Stimulated activated naive CD4-positive, alpha-beta T cell treated with Interleukin-2 at 50 U/mL for 16 hours (primary cell): ENCODE data around the gene PSMG4.

Source experiments
- DNase-seq: peaks from one replicate; lab custom pipeline; 2025; lab: John Stamatoyannopoulos, UW

The PSMG4 gene

GRCh38 chr6:3276174-3277167 lies 17.7 kb downstream of the PSMG4 start:
- no peak for DNase-seq

- DNase-seq = no peak
Observed at GRCh38 chr6:3277251-3277650, 18.5 kb downstream of the PSMG4 start.

GRCh38 chr6:3277851-3278416 lies 19.2 kb downstream of the PSMG4 start:
- DNase-seq = no peak

- no peak for DNase-seq
Observed at GRCh38 chr6:3278691-3279090, 19.9 kb downstream of the PSMG4 start.

DNA sequence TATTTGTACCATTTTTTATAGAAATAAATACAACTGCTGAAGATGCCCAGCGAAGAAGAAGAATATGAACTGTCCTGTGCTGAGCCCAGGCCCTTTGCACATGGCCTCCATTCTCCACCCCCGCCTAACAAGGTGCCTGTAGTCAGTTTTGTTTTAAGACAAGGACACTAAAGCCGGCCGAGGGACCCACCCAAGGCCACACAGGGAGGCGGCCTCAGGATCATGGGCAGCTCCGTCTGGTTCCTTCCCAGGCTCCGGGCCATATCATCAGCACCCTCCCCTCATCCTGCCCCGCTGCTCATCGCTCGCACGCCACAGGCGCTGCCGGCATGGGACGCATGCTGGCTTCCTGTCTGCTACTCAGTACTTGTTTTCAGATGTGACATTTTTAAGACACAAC lies 21.3 kb downstream of the PSMG4 start:
- DNase-seq = no peak

GRCh38 chr6:3280866-3281465 lies 22.2 kb downstream of the PSMG4 start:
- DNase-seq = no peak

GRCh38 chr6:3281631-3282475 lies 23.1 kb downstream of the PSMG4 start:
- no peak for DNase-seq

DNA sequence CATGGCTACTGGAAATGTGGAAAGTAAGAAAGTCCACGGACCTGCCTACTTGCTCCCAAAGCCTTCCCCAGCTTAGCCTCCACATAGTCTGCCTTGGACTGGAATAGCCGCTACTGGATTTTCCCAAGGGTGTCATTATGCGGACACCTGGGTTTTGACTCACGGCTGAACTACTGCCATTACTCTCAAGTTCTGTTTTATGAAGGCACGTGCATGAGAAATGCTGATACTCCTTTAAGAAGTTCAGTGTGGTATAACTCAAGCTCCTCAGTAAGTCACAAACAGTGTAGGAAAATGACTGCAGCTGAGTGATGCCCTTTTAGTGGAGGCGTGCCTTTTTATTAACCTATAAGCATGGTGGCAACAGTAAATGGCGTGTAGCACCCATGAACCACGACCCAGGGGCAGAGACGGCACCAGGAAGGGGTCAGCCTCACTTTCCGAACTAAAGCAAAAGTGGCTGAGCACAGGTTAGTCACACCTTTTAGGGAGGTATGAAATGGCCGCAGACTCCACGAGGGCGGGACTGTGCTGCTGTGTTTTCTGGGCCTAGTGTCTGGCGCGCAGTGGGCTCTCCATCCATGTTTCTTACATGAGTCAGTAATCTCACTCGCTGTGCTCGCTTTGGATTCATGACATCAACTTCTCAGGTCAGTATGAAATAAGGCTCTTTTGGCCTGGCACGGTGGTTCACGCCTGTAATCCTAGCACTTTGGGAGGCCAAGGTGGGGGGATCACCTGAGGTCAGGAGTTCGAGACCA lies 23.9 kb downstream of the PSMG4 start:
- DNase-seq = no peak

DNA sequence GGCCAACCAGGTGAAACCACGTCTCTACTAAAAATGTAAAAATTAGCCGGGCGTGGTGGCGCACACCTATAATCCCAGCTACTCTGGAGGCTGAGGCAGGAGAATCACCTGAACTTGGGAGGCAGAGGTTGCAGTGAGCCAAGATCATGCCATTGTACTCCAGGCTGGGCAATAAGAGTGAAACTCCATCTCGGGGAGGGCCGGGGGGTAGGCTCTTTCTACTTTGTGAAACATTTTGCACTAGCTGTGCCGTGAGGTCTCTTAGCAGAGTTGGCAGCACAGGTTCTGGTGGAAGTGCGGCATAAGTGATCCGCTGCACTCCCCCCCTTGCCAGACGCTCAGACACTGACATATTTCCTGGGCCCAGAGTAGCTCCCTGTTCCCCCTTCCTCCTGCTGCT lies 24.5 kb downstream of the PSMG4 start:
- DNase-seq = no peak

- DNase-seq = no peak
Observed at GRCh38 chr6:3283641-3284435, 25.1 kb downstream of the PSMG4 start.

GRCh38 chr6:3284436-3284876 lies 25.7 kb downstream of the PSMG4 start:
- no peak for DNase-seq

GRCh38 chr6:3285049-3285639 lies 26.4 kb downstream of the PSMG4 start:
- no peak for DNase-seq

- DNase-seq = no peak
Observed at GRCh38 chr6:3285732-3286131, 27.0 kb downstream of the PSMG4 start.

- no peak for DNase-seq
Observed at GRCh38 chr6:3286641-3287171, 28.0 kb downstream of the PSMG4 start.

DNA sequence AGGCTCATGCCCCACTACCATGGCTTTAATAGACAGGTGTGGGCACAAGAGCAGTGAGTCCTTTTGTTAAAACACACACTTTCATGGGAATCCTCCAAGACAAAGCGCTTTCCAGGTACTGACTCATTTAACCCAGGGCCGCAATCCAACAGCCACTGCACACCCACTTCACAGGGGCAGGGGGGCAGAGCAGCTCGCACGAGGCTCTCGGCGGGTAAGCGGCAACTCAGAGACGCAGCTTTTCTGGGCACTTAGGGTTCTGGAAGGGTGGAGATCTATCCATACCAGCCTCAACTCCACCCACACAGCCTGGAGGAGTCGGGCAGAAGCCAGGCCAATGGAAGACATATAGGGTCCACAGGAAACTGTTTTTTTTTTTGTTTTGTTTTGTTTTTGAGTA lies 28.6 kb downstream of the PSMG4 start:
- DNase-seq = no peak

DNA sequence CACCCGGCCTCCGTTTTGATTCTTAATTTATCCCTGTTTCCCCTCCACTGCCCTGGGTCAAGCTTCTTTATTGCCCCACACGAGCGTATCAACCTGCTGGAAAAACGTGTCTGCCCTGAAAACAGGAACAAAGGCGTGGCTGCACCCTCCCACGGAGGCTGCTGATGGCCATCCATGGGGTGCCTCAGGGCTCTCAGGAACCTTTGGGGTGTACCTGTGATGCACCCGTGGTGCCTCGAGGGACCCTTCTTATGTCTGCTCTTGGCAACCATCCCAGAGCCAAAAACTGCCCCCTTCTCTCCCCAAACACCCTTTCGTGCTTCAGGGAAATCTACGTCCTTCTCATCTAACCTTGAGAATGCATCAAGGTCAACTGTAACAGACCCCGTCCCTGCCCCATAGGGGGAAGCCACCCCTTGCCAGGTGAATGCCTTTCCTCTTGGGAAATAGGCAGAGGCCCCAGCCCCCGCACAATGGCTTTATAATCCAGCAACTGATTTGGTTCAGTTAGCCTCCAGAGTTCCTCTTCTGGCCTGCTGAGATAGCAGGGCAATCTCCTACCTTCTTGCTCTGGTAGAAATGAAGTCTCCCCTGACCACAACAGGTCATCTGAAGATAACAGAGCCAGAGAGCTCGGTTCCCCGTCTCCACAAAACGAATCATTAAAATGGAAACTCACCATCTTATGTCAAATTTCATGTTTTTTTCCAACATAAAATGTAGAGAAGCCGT lies 29.4 kb downstream of the PSMG4 start:
- DNase-seq = no peak

GRCh38 chr6:3288711-3289663 lies 30.2 kb downstream of the PSMG4 start:
- DNase-seq = no peak

DNA sequence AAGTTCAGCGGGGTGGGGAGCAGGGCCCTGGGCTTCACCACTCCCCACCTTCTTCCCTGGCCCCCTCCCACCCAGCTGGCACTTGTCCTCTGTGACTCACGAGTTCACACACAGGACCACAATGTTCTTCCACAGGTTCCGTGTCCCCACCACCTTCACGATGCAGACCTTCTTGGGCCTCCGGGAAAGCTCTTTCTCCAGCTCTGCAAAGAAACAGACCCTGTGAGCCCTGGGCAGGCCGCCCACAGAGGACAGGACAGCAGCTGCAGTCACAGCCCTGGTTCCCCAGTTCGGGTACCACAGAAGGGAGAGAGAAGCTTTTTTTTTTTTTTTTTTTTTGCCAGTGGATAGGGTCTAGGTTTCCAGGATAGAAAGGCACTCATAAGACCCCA lies 30.9 kb downstream of the PSMG4 start:
- no peak for DNase-seq
